HL-60 (cell line): Measurements from ENCODE around the gene IGFALS.

Experiments
- CTCF ChIP-seq: IDR thresholded peaks from one replicate; pipeline ENCODE4 v1.5.1; 2011; ENCODE audit warnings: low read length, control low read depth, inconsistent platforms; ENCODE audit not compliant: insufficient read depth
- SPI1 ChIP-seq: IDR thresholded peaks from 2 replicates; pipeline ENCODE4 v1.6.1; 2012; ENCODE audit warnings: low read depth, mild to moderate bottlenecking, borderline replicate concordance

- no peak for TF ChIP-seq CTCF
- no peak for TF ChIP-seq SPI1
Observed at GRCh38 chr16:1834096-1834495, 40.6 kb upstream of the IGFALS start.
